ENCODE data around the gene CWH43. TPM values are rescaled to one million over a fixed set of nuclear protein-coding genes. Genes with fewer than 3 reads are reported as not detected.
"Not testable (repeated sequence)": the region's sequence is repeated elsewhere in the genome, so short reads cannot be mapped to it uniquely, and the experiment has no call there.

CWH43 gene
- total RNA-seq, 1 experiment from 2014 or later = not detected

DNA sequence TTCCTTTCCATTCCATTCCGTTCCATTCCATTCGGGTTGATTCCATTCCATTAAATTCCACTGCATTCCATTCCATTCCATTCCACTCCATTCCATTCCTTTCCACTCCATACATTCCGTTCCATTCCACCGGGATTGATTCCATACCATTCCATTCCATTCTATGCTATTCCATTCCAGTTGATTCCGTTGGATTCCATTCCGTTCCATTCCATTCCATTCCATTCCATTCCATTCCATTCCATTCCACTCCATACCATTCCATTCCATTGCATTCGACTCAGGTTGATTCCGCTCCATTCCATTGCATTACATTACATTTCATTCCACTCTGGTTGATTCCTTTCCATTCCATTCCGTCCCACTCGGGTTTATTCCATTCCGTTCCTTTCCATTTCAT is 110.1 kb downstream of the CWH43 start:
- not testable (repeated sequence) for DNase-seq (ENCODE audit: low read depth)

DNA sequence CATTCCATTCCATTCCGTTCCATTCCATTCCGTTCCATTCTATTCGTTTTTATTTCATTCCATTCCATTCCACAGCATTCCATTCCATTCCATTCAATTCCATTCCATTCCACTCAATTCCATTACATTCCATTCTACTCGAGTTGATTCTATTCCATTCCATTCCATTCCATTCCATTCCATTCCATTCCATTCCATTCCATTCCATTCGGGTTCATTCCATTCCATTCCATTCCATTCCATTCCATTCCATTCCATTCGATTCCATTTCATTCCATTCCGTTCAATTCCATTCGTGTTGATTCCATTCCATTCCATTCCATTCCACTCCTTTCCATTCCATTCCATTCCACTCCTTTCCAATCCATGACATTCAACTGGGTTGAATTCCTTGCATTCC is 110.6 kb downstream of the CWH43 start:
- DNase-seq (ENCODE audit: low read depth) = not testable (repeated sequence)

DNA sequence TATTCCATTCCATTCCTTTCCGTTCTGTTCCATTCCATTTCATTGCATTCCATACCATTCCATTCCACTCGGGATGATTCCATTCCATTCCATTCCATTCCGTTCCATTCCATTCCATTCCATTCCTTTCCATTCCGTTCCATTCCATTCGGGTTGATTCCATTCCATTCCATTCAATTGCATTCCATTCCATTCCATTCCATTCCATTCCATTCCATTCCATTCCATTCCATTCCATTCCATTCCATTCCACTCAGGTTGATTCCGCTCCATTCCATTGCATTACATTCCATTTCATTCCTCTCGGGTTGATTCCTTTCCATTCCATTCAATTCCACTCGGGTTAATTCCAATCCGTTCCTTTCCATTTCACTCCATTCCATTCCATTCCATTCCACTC is 111.0 kb downstream of the CWH43 start:
- DNase-seq (ENCODE audit: low read depth) = not testable (repeated sequence)

DNA sequence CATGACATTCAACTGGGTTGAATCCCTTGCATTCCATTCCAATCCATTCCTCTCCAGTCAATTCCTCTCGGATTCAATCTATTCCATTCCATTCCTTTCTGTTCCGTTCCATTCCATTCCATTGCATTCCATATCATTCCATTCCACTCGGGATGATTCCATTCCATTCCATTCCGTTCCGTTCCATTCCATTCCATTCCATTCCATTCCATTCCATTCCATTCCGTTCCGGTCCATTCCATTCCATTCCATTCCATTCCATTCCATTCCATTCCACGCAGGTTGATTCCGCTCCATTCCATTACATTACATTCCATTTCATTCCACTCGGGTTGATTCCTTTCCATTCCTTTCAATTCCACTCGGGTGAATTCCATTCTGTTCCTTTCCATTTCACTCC is 111.4 kb downstream of the CWH43 start:
- not testable (repeated sequence) for DNase-seq (ENCODE audit: low read depth)

DNA sequence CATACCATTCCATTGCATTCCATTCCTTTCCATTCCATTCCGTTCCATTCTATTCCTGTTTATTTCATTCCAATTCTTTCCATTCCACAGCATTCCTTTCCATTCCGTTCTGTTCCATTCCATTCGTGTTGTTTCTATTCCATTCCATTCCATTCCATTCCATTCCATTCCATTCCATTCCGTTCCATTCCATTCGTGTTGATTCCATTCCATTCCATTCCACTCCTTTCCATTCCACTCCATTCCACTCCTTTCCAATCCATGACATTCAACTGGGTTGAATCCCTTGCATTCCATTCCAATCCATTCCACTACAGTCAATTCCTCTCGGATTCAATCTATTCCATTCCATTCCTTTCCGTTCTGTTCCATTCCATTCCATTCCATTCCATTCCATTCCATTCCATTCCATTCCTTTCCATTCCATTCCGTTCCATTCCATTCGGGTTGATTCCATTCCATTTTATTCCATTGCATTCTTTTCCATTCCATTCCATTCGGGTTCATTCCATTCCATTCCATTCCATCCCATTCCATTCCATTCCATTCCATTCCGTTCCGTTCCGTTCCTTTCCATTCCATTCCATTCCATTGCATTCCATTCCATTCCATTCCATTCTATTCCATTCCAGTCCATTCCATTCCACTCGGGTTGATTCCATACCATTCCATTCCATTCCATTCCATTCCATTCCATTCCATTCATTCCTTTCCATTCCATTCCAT is 112.1 kb downstream of the CWH43 start:
- not testable (repeated sequence) for DNase-seq (ENCODE audit: low read depth)

DNA sequence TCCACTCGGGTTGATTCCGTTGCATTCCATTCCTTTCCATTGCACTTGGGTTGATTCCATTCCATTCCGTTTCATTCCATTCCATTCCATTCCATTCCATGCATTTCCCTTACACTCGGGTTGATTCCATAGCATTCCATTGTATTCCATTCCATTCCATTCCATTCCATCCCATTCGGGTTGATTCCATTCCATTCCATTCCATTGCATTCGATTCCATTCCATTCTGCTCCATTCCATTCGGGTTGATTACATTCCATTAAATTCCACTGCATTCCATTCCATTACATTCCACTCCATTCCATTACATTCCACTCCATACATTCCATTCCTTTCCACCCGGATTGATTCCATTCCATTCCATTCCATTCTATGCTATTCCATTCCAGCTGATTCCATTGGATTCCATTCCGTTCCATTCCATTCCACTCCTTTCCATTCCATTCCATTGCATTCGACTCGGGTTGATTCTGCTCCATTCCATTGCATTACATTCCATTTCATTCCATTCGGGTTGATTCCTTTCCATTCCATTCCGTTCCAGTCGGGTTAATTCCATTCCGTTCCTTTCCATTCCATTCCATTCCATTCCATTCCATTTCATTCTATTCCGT is 113.9 kb downstream of the CWH43 start:
- not testable (repeated sequence) for DNase-seq (ENCODE audit: low read depth)

DNA sequence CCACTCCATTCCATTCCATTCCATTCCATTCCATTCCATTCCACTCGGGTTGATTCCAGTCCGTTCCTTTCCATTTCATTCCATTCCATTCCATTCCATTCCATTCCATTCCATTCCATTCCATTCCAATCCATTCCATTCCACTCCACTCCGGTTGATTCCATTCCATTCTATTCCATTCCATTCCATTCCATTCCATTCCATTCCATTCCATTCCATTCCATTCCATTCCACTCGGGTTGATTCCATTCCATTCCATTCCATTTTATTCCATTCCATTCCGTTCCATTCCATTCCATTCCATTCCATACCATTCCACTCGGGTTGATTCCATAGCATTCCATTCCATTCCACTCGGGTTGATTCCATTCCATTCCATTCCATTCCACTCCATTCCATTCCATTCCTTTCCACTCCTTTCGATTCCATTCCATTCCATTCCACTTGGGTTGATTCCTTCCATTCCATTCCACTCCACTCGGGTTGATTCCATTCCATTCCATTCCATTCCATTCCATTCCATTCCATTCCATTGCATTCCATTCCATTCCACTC is 116.3 kb downstream of the CWH43 start:
- DNase-seq (ENCODE audit: low read depth) = not testable (repeated sequence)

DNA sequence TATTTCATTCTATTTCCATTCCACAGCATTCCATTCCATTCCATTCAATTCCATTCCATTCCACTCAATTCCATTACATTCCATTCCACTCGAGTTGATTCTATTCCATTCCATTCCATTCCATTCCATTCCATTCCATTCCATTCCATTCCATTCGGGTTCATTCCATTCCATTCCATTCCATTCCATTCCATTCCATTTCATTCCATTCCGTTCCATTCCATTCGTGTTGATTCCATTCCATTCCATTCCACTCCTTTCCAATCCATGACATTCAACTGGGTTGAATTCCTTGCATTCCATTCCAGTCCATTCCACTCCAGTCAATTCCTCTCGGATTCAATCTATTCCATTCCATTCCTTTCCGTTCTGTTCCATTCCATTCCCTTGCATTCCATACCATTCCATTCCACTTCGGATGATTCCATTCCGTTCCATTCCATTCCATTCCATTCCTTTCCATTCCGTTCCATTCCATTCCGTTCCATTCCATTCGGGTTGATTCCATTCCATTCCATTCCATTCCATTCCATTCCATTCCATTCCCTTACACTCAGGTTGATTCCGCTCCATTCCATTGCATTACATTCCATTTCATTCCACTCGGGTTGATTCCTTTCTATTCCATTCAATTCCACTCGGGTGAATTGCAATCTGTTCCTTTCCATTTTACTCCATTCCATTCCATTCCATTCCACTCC is 117.5 kb downstream of the CWH43 start:
- not testable (repeated sequence) for DNase-seq (ENCODE audit: low read depth)

DNA sequence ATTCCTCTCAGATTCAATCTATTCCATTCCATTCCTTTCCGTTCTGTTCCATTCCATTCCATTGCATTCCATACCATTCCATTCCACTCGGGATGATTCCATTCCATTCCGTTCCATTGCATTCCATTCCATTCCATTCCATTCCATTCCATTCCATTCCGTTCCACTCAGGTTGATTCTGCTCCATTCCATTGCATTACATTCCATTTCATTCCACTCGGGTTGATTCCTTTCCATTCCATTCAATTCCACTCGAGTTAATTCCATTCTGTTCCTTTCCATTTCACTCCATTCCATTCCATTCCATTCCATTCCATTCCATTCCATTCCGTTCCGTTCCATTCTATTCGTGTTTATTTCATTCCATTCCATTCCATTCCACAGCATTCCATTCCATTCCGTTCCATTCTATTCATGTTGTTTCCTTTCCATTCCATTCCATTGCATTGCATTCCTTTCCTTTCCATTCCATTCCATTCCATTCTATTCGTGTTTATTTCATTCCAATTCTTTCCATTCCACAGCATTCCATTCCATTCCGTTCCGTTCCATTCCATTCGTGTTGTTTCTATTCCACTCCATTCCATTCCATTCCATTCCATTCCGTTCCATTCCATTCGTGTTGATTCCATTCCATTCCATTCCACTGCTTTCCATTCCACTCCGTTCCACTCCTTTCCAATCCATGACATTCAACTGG is 118.3 kb downstream of the CWH43 start:
- not testable (repeated sequence) for DNase-seq (ENCODE audit: low read depth)

DNA sequence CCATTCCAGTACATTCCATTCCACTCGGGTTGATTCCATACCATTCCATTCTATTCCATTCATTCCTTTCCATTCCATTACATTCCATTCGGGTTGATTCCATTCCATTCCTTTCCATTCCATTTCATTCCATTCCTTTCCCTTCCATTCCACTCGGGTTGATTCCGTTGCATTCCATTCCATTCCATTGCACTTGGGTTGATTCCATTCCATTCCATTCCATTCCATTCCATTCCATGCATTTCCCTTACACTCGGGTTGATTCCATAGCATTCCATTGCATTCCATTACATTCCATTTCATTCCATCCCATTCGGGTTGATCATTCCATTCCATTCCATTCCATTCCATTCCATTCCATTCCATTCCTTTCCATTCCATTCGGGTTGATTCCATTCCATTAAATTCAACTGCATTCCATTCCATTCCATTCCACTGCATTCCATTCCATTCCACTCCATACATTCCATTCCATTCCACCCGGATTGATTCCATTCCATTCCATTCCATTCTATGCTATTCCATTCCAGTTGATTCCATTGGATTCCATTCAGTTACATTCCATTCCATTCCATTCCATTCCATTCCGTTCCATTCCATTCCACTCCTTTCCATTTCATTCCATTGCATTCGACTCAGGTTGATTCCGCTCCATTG is 119.3 kb downstream of the CWH43 start:
- not testable (repeated sequence) for DNase-seq (ENCODE audit: low read depth)

DNA sequence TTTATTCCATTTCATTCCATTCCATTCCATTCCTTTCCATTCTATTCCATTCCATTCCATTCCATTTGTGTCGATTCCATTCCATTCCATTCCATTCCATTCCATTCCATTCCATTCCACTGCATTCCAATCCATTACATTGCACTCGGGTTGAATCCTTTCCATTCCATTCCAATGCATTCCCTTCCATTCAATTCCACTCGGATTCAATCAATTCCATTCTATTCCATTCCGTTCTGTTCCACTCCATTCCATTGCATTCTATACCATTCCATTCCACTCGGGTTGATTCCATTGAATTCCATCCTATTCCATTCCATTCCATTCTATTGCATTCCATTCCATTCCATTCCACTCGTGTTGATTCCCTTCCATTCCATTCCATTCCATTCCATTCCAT is 121.2 kb downstream of the CWH43 start:
- peak; percentile 57 for DNase-seq (ENCODE audit: low read depth)

DNA sequence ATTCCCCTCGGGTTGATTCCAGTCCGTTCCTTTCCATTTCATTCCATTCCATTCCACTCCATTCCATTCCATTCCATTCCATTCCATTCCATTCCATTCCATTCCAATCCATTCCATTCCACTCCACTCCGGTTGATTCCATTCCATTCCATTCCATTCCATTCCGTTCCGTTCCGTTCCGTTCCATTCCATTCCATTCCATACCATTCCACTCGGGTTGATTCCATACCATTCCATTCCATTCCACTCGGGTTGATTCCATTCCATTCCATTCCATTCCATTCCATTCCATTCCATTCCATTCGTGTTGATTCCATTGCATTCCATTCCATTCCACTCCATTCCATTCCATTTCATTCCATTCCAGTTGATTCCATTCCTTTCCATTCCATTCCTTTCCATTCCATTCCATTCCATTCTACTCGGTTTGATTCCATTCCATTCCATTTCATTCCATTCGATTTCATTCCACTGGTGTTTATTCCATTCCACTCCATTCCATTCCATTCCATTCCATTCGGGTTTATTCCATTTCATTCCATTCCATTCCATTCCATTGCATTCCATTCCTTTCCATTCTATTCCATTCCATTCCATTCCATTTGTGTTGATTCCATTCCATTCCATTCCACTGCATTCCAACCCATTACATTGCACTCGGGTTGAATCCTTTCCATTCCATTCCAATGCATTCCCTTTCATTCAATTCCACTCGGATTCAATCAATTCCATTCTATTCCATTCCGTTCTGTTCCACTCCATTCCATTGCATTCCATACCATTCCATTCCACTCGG is 122.3 kb downstream of the CWH43 start:
- not testable (repeated sequence) for DNase-seq (ENCODE audit: low read depth)

DNA sequence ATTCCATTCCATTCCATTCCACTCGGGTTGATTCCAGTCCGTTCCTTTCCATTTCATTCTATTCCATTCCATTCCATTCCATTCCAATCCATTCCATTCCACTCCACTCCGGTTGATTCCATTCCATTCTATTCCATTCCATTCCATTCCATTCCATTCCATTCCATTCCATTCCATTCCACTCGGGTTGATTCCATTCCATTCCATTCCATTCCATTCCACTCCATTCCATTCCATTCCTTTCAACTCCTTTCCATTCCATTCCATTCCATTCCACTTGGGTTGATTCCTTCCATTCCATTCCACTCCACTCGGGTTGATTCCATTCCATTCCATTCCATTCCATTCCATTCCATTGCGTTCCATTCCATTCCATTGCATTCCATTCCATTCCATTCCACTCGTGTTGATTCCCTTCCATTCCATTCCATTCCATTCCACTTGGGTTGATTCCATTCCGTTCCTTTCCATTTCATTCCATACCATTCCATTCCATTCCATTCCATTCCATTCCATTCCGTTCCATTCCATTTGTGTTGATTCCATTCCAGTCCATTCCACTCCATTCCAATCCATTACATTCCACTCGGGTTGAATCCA is 123.6 kb downstream of the CWH43 start:
- not testable (repeated sequence) for DNase-seq (ENCODE audit: low read depth)

DNA sequence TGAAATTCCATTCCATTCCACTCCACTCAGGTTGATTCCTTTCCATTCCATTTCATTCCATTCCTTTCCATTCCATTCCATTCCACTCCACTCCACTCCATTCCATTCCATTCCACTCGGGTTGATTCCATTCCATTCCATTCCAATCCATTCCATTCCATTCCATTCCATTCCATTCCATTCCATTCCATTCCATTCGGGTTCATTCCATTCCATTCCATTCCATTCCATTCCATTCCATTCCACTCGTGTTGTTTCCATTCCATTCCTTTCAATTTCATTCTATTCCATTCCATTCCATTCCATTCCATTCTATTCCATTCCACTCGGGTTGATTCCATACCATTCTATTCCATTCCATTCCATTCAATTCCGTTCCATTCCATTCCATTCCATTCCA is 124.5 kb downstream of the CWH43 start:
- DNase-seq (ENCODE audit: low read depth) = not testable (repeated sequence)

Small RNA genes lying within 50 kb of the gene (small RNA-seq; reads per million reads assigned to genes)
- gene AC020593.1 = not detected

Other genes starting within 250 kb of the CWH43 start
- gene FRYL, start 206.0 kb upstream of the CWH43 start, total RNA-seq (2014; rRNA removed; shearing (Covaris generic)) = 34.5 and 37.3 TPM in 2 replicates
- 109 and 118 TPM in 2 replicates for gene OCIAD1, start 155.2 kb upstream of the CWH43 start, total RNA-seq (2014; rRNA removed; shearing (Covaris generic))
- gene OCIAD2, start 79.5 kb upstream of the CWH43 start, total RNA-seq (2014; rRNA removed; shearing (Covaris generic)) = 247 and 261 TPM in 2 replicates